DMS 273 (cell line): Measurements from ENCODE around the gene ACSM6.
A peak's percentile ranks its signal among the peaks of the same experiment; 100 is the strongest.

Source experiments
- DNase-seq: peaks from one replicate; lab custom pipeline; 2025; ENCODE audit not compliant: unreplicated experiment; lab: John Stamatoyannopoulos, UW

The ACSM6 gene

DNA sequence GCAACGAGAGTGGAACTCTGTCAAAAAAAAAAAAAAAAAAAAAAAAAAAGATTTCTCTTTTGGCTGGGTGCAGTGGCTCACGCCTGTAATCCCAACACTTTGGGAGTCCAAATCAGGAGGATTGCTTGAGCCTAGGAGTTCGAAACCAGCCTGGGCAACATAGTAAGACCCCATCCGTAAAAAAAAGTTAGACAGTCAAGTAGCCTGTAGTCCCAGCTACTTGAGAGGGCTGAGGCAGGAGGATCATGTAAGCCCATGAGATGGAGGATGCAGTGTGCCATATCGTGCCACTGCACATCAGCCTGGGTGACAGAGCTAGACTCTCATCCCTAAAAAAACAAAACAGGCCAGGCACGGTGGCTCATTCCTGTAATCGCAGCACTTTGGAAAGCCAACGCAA is 71.5 kb downstream of the ACSM6 start:
- no peak for DNase-seq

DNA sequence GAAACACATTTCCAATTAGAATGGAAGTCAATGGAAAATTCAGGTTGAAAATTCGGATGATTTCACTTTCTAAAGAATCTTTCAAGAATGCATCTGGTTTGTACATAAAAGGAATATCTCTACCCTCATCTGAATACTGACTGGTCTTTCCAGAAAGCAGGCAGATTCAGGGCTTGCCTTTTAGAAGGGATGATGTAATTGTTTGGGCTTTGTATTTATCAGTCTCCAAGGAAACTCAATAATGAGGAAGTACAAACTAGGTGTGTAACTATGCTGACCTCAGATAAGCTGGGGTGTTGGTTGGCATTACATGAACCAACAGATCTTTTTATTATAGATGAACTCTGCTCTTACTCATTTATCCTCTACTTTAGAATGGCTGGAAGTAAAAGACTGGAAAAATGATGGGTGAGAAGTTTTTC is 72.6 kb downstream of the ACSM6 start:
- peak; percentile 18 for DNase-seq

DNA sequence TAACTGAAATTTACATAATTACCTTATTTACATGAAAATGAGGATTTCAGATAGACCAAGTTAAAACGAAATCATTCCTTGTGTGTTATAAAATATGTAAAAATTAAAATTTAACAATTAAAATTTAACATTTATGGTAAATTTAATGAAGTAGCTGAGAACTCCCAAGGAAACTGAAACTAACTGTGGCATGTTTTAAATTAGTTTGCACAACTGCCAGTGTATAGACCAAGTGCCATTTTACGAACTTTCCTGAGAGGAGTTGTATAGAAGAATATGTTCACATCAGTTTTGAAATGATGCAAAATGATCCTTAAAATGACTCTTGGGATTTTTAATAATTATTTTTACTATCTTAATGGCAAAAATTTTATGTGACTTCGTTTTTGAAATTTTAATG is 73.2 kb downstream of the ACSM6 start:
- no peak for DNase-seq

DNA sequence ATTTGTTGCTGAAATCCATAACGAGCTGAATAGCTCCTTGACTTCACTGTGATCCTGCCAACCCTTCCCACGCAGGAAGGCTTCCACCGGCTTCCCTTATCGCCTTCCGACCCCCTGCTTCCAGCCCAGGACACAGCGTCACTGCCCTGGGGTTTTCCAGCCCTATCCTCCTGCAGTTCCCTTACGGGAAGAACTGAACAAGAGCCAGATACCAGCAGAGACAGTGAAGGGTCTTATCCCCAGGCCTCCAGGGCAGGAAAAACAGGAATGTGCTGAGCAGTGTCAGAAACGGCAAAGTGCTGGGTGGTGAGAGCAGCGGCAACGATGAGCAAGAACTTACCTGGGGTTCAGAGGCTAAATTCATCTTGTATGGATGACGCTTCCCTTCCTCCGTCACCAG is 74.4 kb downstream of the ACSM6 start:
- no peak for DNase-seq

DNA sequence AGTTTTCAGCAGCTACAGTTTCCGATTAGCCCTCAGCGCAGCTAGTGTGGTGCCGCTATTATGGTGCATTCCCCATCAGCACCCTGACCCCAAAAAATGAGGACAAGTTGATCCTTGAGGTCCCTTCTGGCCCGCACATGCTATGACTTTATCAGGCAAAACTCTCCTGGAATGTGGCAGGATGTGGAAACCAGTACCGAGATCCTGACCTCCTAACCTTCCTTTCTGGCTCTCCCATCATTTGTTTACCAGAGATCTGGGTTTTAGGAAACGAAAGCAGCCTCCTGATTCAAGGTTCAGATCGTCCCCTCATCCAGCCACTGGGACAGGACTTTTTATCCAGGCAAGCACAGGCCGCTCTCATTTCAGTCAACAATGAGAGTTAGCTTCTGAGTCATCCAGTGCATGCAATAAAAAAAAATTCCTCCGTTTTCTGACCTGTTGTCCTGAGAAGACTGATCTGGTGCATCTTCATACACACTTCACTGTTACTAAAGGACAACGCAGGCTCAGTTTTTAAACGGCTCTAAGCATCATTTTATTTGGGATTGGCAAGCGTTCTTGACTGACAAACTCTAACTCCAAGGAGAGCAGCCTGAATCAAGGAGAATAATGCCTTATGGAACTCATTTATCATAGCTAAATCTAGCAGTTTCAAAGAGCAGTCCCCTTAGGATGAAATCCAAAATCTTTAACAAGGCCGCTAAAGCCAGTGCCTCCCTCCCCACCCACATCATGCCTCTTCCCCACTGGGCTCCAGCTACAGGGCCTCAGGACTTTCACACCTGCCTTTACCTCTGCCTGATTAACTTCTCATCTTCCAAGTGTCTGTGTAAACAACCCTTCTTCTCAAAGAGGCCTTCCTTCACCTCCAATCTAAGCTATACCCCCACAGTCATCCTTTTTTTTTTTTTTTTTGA is 79.6 kb downstream of the ACSM6 start:
- no peak for DNase-seq

DNA sequence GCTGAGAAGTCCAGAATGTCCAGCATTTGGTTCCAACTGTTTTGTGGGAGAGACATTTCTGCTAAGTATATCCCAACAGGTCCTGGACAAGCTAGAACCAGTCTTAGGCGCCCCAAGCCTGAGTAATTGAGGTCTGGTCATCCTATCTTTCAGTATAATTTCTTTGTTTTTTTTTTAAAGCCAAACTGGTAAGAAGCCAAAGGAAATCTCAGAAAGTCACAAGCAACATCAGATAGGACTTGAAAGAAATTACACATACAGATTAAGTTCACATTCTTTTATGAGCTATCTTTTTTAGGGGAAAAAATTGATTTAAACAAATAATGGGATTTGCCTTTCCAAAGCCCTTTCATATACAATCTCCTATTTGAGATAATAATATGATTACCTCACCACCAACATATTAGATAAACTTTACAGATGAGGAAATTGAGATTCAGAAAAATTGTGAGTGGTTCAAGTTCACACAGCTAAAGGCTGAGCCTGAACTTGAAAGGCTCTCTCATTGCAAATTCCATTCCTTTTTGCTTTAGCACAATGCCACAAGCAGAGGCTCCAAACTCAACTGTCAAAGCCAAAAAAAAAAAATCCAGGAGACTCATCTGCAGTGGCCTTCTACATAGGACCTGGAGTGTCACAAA is 81.8 kb downstream of the ACSM6 start:
- DNase-seq: no peak

DNA sequence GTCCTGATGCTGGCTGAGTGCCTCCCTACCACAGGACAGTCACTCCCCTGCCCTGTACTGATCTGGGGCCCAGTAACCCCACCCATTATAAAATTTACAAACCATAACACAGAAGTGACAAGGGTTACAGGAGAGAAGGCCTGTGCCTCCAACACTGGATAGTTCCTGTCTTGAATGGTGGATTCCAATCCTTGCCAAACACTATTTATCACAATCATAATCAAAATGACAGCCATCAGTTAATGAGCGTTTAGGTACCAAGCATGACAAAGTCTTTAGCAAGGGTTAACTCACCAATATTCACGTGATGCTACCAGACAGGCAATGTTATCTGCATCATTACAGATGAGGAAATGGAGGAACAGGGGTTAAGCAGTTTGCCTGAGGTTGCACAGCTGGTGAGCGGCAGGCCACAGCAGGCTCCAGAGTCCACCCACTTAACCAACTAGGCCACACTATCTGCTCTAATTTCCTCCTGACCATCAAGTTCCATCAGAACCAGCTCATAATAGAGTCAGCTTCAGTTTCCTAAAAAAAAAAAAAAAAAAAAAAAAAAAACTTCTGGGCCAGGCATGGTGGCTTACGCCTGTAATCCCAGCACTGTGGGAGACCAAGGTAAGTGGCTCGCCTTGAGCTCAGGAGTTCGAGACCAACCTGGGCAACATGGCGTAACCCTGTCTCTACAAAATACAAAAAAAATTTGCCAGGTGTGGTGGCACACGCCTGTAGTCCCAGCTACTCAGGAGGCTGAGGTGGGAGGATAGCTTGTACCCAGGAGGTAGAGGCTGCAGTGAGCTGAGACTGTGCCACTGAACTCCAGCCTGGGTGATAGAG is 82.5 kb downstream of the ACSM6 start:
- DNase-seq: no peak

DNA sequence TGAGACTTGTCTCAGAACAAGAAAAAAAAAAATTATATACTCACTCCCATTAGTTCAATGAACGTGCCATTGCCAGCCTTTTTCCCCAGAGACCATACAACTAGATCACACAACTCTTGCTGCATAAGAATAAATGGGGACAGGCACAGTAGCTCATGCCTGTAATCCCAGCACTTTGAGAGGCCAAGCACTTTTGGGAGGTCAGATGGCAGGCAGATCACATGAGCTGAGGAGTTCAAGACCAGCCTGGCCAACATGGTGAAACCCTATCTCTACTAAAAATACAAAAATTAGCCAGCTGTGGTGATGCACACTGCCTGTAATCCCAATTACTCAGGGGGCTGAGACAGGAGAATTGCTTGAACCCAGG is 83.1 kb downstream of the ACSM6 start:
- DNase-seq: peak; percentile 23

DNA sequence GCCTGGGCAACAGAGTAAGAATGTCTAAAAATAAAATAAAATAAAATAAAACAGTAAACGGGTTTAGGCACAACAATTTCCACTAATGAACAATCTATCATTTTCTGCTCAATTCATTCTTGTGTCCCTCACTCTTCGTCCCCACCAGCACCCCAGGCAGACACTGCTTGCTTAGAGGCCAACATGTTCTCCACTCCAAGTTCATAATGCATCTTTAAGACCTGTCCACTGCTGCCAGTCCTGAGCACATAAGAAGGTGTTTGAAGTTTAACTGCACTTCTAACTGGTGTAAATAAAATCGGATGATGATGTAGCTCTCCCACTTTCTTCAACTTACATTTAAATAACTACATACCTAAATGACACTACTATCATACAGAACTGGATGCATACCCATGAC is 83.6 kb downstream of the ACSM6 start:
- DNase-seq: no peak
